Effector memory CD4-positive, alpha-beta T cell (primary cell): ENCODE results near the gene LRP4.
"Not testable (repeated sequence)": the region's sequence is repeated elsewhere in the genome, so short reads cannot be mapped to it uniquely, and the experiment has no call there.

Experiments used
- DNase-seq, 3 donors: peaks; one replicate each; pipeline ENCODE4 v3.0.0-alpha.2; 2020
- H3K27ac ChIP-seq: 2 replicates; pipeline ENCODE4 v1.7.0; 2013; ENCODE audit warnings: mild to moderate bottlenecking, low read length, moderate library complexity; ENCODE audit not compliant: insufficient read depth, poor library complexity, severe bottlenecking
- H3K27me3 ChIP-seq: replicated peaks from 2 replicates; pipeline ENCODE4 v1.7.0; 2013; ENCODE audit warnings: mild to moderate bottlenecking, low read length; ENCODE audit not compliant: insufficient read depth, control insufficient read depth, poor library complexity, severe bottlenecking
- H3K36me3 ChIP-seq: 2 replicates; pipeline ENCODE4 v1.7.0; 2013; ENCODE audit warnings: mild to moderate bottlenecking, low read length, moderate library complexity; ENCODE audit not compliant: control insufficient read depth, insufficient read depth
- H3K4me1 ChIP-seq: 2 replicates; pipeline ENCODE4 v1.7.0; 2013; ENCODE audit warnings: low read length, mild to moderate bottlenecking; ENCODE audit not compliant: control insufficient read depth, insufficient read depth, poor library complexity, severe bottlenecking
- H3K4me3 ChIP-seq: 2 replicates; pipeline ENCODE4 v1.7.0; 2013; ENCODE audit warnings: low read length, low read depth, mild to moderate bottlenecking; ENCODE audit not compliant: insufficient read depth, poor library complexity, severe bottlenecking
- H3K9me3 ChIP-seq: 2 replicates; pipeline ENCODE4 v1.7.0; 2013; ENCODE audit warnings: mild to moderate bottlenecking, low read length, moderate library complexity; ENCODE audit not compliant: control insufficient read depth
- total RNA-seq, 3 donors: gene quantifications; one replicate each; lab custom pipeline; 2026; lab: John Stamatoyannopoulos, UW

Gene LRP4
- 0 to 0.19 (median 0.17) reads per million in 3 donors for total RNA-seq

GRCh38 chr11:46918083-46918787 is at the start of gene LRP4:
TSS of gene LRP4 (minus strand) at chr11:46918550. CDS start at chr11:46918379, 171 bp downstream.
- Histone ChIP-seq H3K4me1 (peaks cover 17% of the 10 kb centered on the region), H3K36me3 (no peaks in the 10 kb centered on the region), H3K9me3 (no peaks in the 10 kb centered on the region), H3K27ac (no peak within 1 kb of the TSS), H3K27me3 (peaks cover 37% of the 10 kb centered on the region), H3K4me3 (peak within 1 kb of the TSS; percentile 52)
- peak in 2 of 3 donors; percentile 10 to 20 for DNase-seq

DNA sequence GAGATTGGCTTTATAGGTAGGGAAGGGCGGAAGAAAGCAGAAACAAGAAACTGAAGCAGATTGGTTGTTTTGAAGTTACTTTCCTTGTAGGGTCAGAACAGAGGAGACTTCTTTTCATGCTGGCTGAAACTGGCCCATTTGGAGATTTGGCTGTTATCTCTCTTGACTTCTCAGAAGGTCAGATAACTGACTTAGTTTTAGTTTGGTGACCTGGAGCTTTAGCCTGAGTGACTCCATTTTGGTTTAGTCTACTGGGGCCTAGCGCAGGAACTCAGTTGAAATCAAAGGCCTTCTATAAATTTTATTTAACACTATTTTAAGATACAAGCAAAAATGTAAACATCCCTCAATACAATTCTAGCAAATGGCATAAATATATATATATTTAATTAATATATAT is 49.6 kb upstream of the LRP4 start:
- no peak for DNase-seq
- no peaks in the 10 kb centered on the region for H3K36me3 ChIP-seq

DNA sequence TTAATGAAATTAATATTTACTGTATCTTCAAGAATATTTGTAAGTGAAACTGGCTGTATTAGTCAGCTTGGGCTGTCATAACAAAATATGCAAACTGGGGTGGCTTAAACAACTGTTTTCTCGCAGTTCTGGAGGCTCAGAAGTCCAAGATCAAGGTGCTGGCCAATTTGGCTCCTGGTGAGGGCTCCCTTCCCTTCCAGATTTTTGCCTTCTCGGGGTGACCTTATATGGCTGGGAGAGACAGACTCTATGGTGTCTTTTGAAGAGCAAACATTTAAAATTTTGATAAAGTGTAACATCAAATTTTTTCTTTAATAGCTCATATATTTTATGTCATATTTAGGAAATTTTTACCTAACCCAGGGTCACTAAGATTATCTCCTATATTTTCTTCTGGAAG is 48.4 kb upstream of the LRP4 start:
- Histone ChIP-seq H3K9me3 (no peaks in the 10 kb centered on the region), H3K27me3 (no peaks in the 10 kb centered on the region), H3K27ac (no peak overlapping the region), H3K36me3 (no peaks in the 10 kb centered on the region), H3K4me3 (no peak overlapping the region), H3K4me1 (no peaks in the 10 kb centered on the region)
- no peak for DNase-seq

More for the DNA sequence above, 49.6 kb upstream of the LRP4 start:
- Histone ChIP-seq H3K27me3 (no peaks in the 10 kb centered on the region), H3K4me1 (no peaks in the 10 kb centered on the region), H3K4me3 (no peak overlapping the region), H3K27ac (no peak overlapping the region), H3K9me3 (no peaks in the 10 kb centered on the region)

- no peaks in the 10 kb centered on the region for H3K36me3 ChIP-seq
- H3K4me1 ChIP-seq: no peaks in the 10 kb centered on the region
- no peak overlapping the region for H3K27ac ChIP-seq
- H3K4me3 ChIP-seq: no peak overlapping the region
- no peak for DNase-seq
- H3K9me3 ChIP-seq: no peaks in the 10 kb centered on the region
- no peaks in the 10 kb centered on the region for H3K27me3 ChIP-seq
Observed at GRCh38 chr11:46963844-46964243, 45.5 kb upstream of the LRP4 start.

DNA sequence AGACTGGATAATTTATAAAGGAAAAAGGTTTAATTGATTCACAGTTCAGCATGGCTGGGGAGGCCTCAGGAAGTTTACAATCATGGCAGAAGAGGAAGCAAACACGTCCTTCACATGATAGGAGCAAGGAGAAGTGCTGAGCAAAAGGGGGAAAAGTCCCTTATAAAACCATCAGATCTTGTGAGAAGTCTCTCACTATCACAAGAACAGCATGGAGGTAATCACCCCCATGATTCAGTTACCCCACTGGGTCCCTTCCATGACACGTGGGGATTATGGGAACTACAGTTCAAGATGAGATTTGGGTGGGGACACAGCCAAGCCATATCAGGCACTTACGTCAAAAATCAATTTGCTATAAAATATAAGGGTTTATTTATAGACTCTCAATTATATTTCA is 43.5 kb upstream of the LRP4 start:
- DNase-seq, H3K36me3 ChIP-seq, H3K9me3 ChIP-seq, H3K27me3 ChIP-seq, H3K4me1 ChIP-seq, H3K4me3 ChIP-seq, H3K27ac ChIP-seq: not testable (repeated sequence)

GRCh38 chr11:46961041-46961440 is 42.7 kb upstream of the LRP4 start:
- Histone ChIP-seq H3K27ac (no peak overlapping the region), H3K4me3 (no peak overlapping the region), H3K27me3 (no peaks in the 10 kb centered on the region), H3K9me3 (no peaks in the 10 kb centered on the region), H3K4me1 (no peaks in the 10 kb centered on the region), H3K36me3 (no peaks in the 10 kb centered on the region)
- no peak for DNase-seq

DNA sequence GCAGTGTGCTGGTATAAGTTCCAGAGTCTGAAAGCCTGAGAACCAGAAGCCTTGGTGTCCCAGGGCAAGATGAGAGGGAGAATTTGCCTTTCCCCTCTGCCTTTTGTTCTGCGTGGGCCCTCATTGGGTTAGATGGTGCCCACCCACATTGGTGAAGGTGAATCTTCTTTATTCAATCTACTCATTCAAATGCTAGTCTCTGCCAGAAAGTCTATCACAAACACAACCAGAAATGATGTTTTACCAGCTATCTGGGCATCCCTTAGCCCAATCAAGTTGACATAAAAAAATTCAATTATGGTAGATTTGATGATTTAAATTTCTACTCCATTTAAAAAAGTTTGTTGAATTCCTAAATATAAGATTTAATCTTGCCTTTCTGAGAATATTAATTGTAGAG is 40.4 kb upstream of the LRP4 start:
- no peaks in the 10 kb centered on the region for H3K9me3 ChIP-seq
- no peak overlapping the region for H3K4me3 ChIP-seq
- no peaks in the 10 kb centered on the region for H3K36me3 ChIP-seq
- no peaks in the 10 kb centered on the region for H3K27me3 ChIP-seq
- DNase-seq: no peak
- H3K27ac ChIP-seq: no peak overlapping the region
- no peaks in the 10 kb centered on the region for H3K4me1 ChIP-seq

DNA sequence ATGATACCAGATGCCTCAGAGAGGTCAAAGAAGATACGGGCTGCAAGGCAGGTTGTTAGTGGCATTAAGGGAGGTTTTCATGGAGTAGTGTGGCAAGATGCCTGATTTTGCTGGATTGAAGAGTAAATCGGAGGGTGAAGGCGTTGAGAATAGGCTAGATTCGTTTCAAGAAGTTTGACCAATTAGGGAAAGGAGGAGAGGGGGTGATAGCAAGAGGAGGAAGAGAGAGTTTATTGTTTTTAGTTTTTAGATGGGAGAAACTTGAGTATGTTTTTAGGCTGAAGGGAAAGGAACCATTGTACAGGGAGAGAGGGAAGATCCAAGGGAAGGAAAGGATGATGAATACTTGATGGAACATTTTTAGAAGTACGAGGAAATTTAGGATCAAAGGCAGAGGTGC is 34.7 kb upstream of the LRP4 start:
- Histone ChIP-seq H3K27ac (no peak overlapping the region), H3K4me3 (no peak overlapping the region), H3K36me3 (no peaks in the 10 kb centered on the region), H3K27me3 (no peaks in the 10 kb centered on the region), H3K9me3 (no peaks in the 10 kb centered on the region), H3K4me1 (no peaks in the 10 kb centered on the region)
- no peak for DNase-seq

DNA sequence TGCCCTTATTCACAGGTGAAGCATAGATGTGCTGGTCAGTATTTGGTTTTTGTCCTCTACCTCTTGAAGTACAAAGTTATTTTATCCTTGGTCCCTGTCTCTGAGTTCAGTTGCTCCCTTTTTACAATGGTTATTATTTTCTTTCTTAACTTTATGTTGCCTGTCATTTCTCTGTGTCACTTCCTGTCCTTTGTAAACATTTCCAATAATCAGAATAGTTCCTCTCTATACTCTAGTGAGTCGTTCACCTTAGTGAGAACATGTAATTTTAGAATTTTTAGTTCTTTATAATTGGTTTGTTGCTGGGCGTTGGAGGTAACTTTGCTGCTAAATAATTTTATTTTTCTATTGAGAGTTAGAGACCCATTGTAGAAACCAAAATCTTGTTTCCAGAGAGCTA is 34.2 kb upstream of the LRP4 start:
- no peaks in the 10 kb centered on the region for H3K9me3 ChIP-seq
- H3K27me3 ChIP-seq: no peaks in the 10 kb centered on the region
- H3K27ac ChIP-seq: no peak overlapping the region
- no peak for DNase-seq
- H3K4me1 ChIP-seq: no peaks in the 10 kb centered on the region
- H3K4me3 ChIP-seq: no peak overlapping the region
- no peaks in the 10 kb centered on the region for H3K36me3 ChIP-seq

DNA sequence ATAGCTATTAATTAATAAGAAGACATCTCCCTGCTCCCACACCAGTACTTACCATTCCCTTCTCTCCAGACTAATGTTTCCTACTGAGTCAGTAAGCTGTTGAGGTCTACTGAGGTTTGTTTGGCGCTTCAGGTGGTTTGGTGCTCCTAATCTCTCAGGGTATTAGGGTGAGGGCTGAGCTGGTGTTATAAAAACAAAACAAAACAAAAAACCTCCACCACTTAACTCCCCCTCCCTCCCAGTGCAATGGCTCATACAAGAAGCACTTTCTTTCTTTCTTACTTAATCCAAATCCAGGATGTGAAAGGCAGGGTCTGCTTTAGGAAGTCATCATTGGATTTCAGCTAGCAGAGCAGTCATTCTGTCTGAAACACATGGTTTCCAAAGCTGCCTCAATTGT is 33.5 kb upstream of the LRP4 start:
- Histone ChIP-seq H3K4me3 (no peak overlapping the region), H3K4me1 (no peaks in the 10 kb centered on the region), H3K27me3 (no peaks in the 10 kb centered on the region), H3K27ac (no peak overlapping the region), H3K36me3 (no peaks in the 10 kb centered on the region), H3K9me3 (no peaks in the 10 kb centered on the region)
- no peak for DNase-seq
